Measurements from ENCODE around the gene COL6A2.

The COL6A2 gene

DNA sequence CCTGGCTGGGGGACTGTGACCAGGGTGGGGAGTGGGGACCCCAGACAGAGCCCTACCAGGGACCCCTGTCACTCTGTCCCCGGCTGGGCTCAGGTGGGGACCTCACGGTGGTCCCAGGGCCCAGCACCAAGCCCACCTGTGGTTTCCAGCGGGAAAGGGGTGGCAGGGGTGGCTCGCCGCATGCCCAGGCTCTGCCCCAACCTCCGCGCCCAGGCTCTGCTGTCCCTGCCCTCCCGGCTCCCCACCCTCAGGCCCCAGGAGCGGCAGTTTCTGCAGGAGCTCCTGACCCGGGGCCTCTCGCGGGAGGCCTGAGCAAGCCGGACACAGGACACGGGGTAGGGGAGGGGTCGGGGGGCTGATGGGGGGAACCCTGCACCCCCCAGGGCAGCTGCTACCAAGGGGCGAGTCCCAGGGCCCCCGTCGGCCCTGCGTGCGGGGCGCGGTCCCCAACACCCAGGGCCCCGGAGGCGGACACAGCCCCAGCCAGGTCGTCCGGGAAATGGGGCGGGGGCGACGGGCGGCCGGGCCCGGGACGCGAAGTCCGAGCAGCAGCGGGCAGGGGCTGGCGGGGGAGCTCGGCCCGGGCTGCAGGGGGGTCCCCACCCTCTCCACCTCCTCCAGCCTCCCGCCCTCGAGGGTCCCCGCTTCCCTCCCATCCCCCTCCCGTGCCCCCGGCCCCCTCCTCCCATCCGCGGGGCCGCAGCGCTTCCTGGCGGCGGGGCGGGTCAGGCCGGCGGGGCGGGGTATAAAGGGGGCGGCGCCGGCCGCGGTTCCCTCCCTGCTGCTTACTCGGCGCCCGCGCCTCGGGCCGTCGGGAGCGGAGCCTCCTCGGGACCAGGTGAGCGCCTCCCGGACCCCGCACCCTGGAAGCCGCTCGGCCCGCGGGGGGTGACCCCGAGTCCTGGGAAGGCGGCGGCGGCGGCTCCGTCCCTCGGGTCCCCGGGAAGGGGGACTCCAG is at the start of gene COL6A2:
Gene COL6A2, plus strand, starts transcription at position 777 of the 958 bp plus-strand sequence.
- Histone ChIP-seq H3K9me3 (ENCODE audit: control insufficient read depth, insufficient read depth, low read length) (peaks cover 15% of the 10 kb centered on the region; the same call in 1 of the 2 replicates), H3K79me2 (ENCODE audit: control insufficient read depth, low read length) (no peaks in the 10 kb centered on the region), H3K4me2 (ENCODE audit: low read length) (no peak within 1 kb of the TSS), H3F3A (ENCODE audit: control insufficient read depth, insufficient read depth) (no peaks in the 10 kb centered on the region), H3K9me2 (replicated peaks; ENCODE audit: control insufficient read depth, low read length) (no peaks in the 10 kb centered on the region), H3K4me1 (ENCODE audit: control insufficient read depth, low read length) (no peaks in the 10 kb centered on the region), H3K36me3 (ENCODE audit: control insufficient read depth, low read length) (no peaks in the 10 kb centered on the region), H3K27me3 (ENCODE audit: control insufficient read depth, low read length) (no peaks in the 10 kb centered on the region), H3K27ac (ENCODE audit: low read depth, low read length) (no peak within 1 kb of the TSS), H4K20me1 (ENCODE audit: control insufficient read depth, insufficient read depth, low read depth, low read length) (no peaks in the 10 kb centered on the region), H3K4me3 (ENCODE audit: low read length) (no peak within 1 kb of the TSS)
- TF ChIP-seq, protein P1, sequence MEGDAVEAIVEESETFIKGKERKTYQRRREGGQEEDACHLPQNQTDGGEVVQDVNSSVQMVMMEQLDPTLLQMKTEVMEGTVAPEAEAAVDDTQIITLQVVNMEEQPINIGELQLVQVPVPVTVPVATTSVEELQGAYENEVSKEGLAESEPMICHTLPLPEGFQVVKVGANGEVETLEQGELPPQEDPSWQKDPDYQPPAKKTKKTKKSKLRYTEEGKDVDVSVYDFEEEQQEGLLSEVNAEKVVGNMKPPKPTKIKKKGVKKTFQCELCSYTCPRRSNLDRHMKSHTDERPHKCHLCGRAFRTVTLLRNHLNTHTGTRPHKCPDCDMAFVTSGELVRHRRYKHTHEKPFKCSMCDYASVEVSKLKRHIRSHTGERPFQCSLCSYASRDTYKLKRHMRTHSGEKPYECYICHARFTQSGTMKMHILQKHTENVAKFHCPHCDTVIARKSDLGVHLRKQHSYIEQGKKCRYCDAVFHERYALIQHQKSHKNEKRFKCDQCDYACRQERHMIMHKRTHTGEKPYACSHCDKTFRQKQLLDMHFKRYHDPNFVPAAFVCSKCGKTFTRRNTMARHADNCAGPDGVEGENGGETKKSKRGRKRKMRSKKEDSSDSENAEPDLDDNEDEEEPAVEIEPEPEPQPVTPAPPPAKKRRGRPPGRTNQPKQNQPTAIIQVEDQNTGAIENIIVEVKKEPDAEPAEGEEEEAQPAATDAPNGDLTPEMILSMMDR (IDR thresholded peaks at IDR 0.05; ENCODE audit: low read depth, low read length, poor library complexity, severe bottlenecking), result no peak
- no peak for TF ChIP-seq EZH2phosphoT487 (IDR thresholded peaks at IDR 0.05; ENCODE audit: borderline replicate concordance, low read length)

DNA sequence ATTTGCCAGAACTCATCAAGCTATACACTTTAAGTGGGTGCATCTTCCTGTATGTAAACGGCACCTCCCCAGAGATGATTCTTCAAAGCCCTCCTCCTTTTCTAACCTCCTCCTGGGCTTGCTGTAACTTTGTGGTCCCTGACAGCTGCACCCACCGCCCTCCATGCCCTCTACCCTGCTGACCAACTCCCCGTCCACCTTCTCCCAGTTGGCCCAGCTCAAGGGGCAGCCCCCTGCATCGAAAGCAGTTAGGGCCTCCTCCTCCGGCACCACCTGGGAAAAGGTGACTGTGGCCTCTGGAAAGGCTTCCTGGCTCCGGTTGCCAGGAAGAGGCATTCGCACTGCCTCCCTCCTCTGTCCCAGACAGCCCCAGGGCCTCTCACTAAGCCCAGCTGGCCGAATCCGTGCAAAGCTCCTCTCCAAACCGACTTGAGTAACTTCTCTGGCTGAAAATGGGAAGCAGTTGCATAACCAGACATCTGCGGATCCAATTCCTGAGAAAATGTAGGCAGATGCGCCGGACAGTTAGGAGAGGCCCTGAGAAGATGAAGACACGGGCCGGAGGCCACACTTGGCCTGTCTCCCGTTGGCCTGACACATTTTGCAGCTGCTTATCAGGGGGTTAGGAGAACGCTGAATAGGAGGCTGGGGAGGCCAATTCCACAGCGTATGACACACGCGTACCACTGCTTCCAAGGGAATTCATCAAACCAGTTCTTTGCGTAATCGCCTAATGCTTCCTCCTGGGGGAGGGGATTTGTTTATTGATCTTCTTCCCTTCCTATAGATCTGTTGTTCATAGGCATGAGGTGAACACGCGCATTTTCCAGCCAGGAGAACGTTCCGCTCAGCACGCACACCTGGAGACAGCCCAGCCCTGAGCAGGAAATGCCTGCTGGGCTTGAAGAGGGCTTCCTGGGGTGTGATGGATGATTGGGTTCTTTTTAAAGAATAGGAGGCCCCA is 48.7 kb upstream of the COL6A2 start:
- no peaks in the 10 kb centered on the region for H3K79me2 ChIP-seq (ENCODE audit: control insufficient read depth, low read length)
- TF ChIP-seq, protein P1 (IDR thresholded peaks at IDR 0.05; ENCODE audit: low read depth, low read length, poor library complexity, severe bottlenecking), result no peak
- TF ChIP-seq EZH2phosphoT487 (IDR thresholded peaks at IDR 0.05; ENCODE audit: borderline replicate concordance, low read length), result no peak
- H3K4me3 ChIP-seq (ENCODE audit: low read length), result no peak overlapping the region
- no peaks in the 10 kb centered on the region for H4K20me1 ChIP-seq (ENCODE audit: control insufficient read depth, insufficient read depth, low read depth, low read length)
- no peak overlapping the region for H3K27ac ChIP-seq (ENCODE audit: low read depth, low read length)
- no peaks in the 10 kb centered on the region for H3F3A ChIP-seq (ENCODE audit: control insufficient read depth, insufficient read depth)
- H3K36me3 ChIP-seq (ENCODE audit: control insufficient read depth, low read length), result no peaks in the 10 kb centered on the region
- no peak overlapping the region for H3K4me2 ChIP-seq (ENCODE audit: low read length)
- H3K4me1 ChIP-seq (ENCODE audit: control insufficient read depth, low read length), result no peaks in the 10 kb centered on the region
- peaks cover 12% of the 10 kb centered on the region; the same call in 1 of the 2 replicates for H3K9me3 ChIP-seq (ENCODE audit: control insufficient read depth, insufficient read depth, low read length)
- H3K9me2 ChIP-seq (replicated peaks; ENCODE audit: control insufficient read depth, low read length), result no peaks in the 10 kb centered on the region
- H3K27me3 ChIP-seq (ENCODE audit: control insufficient read depth, low read length), result no peaks in the 10 kb centered on the region

DNA sequence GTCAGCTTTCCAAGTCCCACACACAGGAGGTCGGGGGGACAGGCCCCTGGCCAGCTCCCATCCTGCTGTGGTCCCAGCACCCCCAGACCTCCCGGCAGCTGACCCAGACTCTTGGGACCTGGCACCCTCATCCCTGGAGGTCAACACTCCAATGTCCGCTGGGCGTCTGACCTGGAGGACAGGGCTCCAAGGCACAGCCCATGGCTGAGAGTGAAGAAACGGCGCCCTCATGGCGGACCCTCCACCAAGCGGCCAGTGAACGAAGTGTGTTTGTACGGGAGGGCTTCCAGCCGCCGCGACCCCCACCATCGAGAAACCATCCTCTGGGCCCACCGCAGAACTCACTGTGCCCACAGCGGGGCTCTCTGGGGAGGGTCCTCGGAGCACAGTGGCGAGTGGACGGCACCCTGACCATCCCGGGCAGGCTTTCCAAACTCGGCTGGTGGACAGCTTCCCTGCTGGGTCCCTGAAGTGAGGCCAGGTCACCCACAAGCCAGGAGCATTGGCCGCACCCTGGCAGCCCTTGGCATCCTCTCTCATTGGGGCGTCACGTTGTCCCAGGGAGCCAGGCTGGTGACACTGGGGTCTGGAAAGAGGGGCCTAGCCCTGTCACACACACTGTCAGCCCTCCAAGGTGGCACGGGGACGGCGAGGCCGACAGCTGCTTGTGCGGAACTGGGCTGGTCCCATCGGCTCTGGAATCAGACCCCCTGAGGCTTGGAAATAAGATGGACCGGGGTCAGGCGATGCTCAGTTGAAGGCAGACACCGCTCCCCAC is 47.8 kb upstream of the COL6A2 start:
- Histone ChIP-seq H3K9me2 (replicated peaks; ENCODE audit: control insufficient read depth, low read length) (no peaks in the 10 kb centered on the region), H3K4me1 (ENCODE audit: control insufficient read depth, low read length) (no peaks in the 10 kb centered on the region), H3K4me2 (ENCODE audit: low read length) (no peak overlapping the region), H3K9me3 (ENCODE audit: control insufficient read depth, insufficient read depth, low read length) (peaks cover 14% of the 10 kb centered on the region; the same call in 1 of the 2 replicates), H3F3A (ENCODE audit: control insufficient read depth, insufficient read depth) (no peaks in the 10 kb centered on the region), H3K79me2 (ENCODE audit: control insufficient read depth, low read length) (no peaks in the 10 kb centered on the region), H3K27me3 (ENCODE audit: control insufficient read depth, low read length) (no peaks in the 10 kb centered on the region), H4K20me1 (ENCODE audit: control insufficient read depth, insufficient read depth, low read depth, low read length) (no peaks in the 10 kb centered on the region), H3K27ac (ENCODE audit: low read depth, low read length) (no peak overlapping the region), H3K4me3 (ENCODE audit: low read length) (no peak overlapping the region), H3K36me3 (ENCODE audit: control insufficient read depth, low read length) (no peaks in the 10 kb centered on the region)
- TF ChIP-seq, protein P1 (IDR thresholded peaks at IDR 0.05; ENCODE audit: low read depth, low read length, poor library complexity, severe bottlenecking), result no peak
- no peak for TF ChIP-seq EZH2phosphoT487 (IDR thresholded peaks at IDR 0.05; ENCODE audit: borderline replicate concordance, low read length)

Measured in DOHH2 (cell line).